IMR-90 (cell line): ENCODE measurements around the gene TRIM10. TPM values are rescaled to one million over a fixed set of nuclear protein-coding genes. Genes with fewer than 3 reads are reported as not detected.

Source experiments
- ATAC-seq: fragments of 200-7000 bp; cut with Tn5 transposase; 2 replicates; pipeline ENCODE4 v1.9.1; 2020; ENCODE audit warnings: low read depth, mild to moderate bottlenecking, moderate library complexity
- BruUV-seq: library from RNA; stranded (reverse); fragments of 400-500 nt; replicated peaks from 2 replicates; lab custom pipeline; 2021; lab: Mats Ljungman, UMichigan
- CTCF ChIA-PET: fragments of 300-600 bp; formaldehyde crosslinking; extraction: SDS; loops from one replicate; lab custom pipeline; 2021; ENCODE audit warnings: antibody characterized with exemption; lab: Yijun Ruan, JAX
- POLR2A ChIA-PET: fragments of 300-600 bp; sonication (Branson Sonifier 250); formaldehyde crosslinking; loops from one replicate; lab custom pipeline; 2022; ENCODE audit warnings: antibody characterized with exemption; ENCODE audit not compliant: unreplicated experiment; lab: Charles Lee
- DNase-seq: peaks from one replicate; pipeline ENCODE4 v3.0.0; 2013
- H2AFZ ChIP-seq: replicated peaks from 2 replicates; pipeline ENCODE3; 2013; ENCODE audit warnings: low read length, mild to moderate bottlenecking; ENCODE audit not compliant: poor library complexity
- H2AK5ac ChIP-seq: 2 replicates; pipeline ENCODE4 v1.6.1; 2013; ENCODE audit warnings: low read depth, low read length, inconsistent platforms
- H2AK9ac ChIP-seq: replicated peaks from 2 replicates; pipeline ENCODE3; 2013; ENCODE audit warnings: mild to moderate bottlenecking, low read depth, low read length, moderate library complexity; ENCODE audit not compliant: poor library complexity
- H2BK120ac ChIP-seq: 2 replicates; pipeline ENCODE4 v1.6.1; 2013; ENCODE audit warnings: low read depth, low read length, inconsistent platforms
- H2BK15ac ChIP-seq: 3 replicates; pipeline ENCODE4 v1.6.1; 2013; ENCODE audit warnings: low read depth, low read length, inconsistent platforms
- H2BK20ac ChIP-seq: 2 replicates; pipeline ENCODE4 v1.6.1; 2013; ENCODE audit warnings: low read depth, mild to moderate bottlenecking, inconsistent platforms, low read length, moderate library complexity
- H2BK5ac ChIP-seq: 2 replicates; pipeline ENCODE4 v1.6.1; 2013; ENCODE audit warnings: mild to moderate bottlenecking, low read depth, low read length, inconsistent platforms; ENCODE audit not compliant: poor library complexity, severe bottlenecking
- H3K14ac ChIP-seq: replicated peaks from 2 replicates; pipeline ENCODE4 v1.6.1; 2013; ENCODE audit warnings: low read depth, low read length, inconsistent platforms
- H3K18ac ChIP-seq: 2 replicates; pipeline ENCODE4 v1.6.1; 2013; ENCODE audit warnings: low read depth, low read length, control low read depth
- H3K23ac ChIP-seq: 2 replicates; pipeline ENCODE4 v1.6.1; 2013; ENCODE audit warnings: low read depth, low read length, inconsistent platforms
- H3K27ac ChIP-seq: 2 replicates; pipeline ENCODE4 v1.5.1; 2013; ENCODE audit warnings: mild to moderate bottlenecking, control low read depth, low read length; ENCODE audit not compliant: insufficient read depth
- H3K27me3 ChIP-seq: 2 replicates; pipeline ENCODE4 v1.6.1; 2013; ENCODE audit warnings: low read length; ENCODE audit not compliant: control insufficient read depth, insufficient read depth
- H3K36me3 ChIP-seq: 2 replicates; pipeline ENCODE4 v1.6.1; 2013; ENCODE audit warnings: low read length, mixed read lengths; ENCODE audit not compliant: control insufficient read depth, insufficient read depth
- H3K4ac ChIP-seq: 2 replicates; pipeline ENCODE4 v1.6.1; 2013; ENCODE audit warnings: low read depth, low read length, inconsistent platforms
- H3K4me1 ChIP-seq: 2 replicates; pipeline ENCODE4 v1.6.1; 2013; ENCODE audit warnings: low read length, mixed read lengths; ENCODE audit not compliant: control insufficient read depth, insufficient read depth
- H3K4me2 ChIP-seq: 2 replicates; pipeline ENCODE4 v1.6.1; 2013; ENCODE audit warnings: low read depth, mild to moderate bottlenecking, control low read depth, low read length, moderate library complexity
- H3K4me3 ChIP-seq: 2 replicates; pipeline ENCODE4 v1.5.1; 2013; ENCODE audit warnings: low read depth, mild to moderate bottlenecking, control low read depth, low read length, moderate library complexity; ENCODE audit not compliant: insufficient read depth
- H3K56ac ChIP-seq: 2 replicates; pipeline ENCODE4 v1.6.1; 2013; ENCODE audit warnings: low read length, inconsistent platforms; ENCODE audit not compliant: insufficient read depth; ENCODE audit errors: extremely low read depth
- H3K79me1 ChIP-seq, 2 experiments: 2 replicates each; pipeline ENCODE4 v1.6.1; 2013; ENCODE audit warnings: low read length in 2 of 2, inconsistent platforms in 1 of 2, low read depth in 1 of 2
- H3K9ac ChIP-seq: 2 replicates; pipeline ENCODE4 v1.6.1; 2013; ENCODE audit warnings: low read depth, low read length, control low read depth
- H3K9me1 ChIP-seq: 2 replicates; pipeline ENCODE4 v1.6.1; 2013; ENCODE audit warnings: low read length, inconsistent platforms; ENCODE audit not compliant: insufficient read depth
- H3K9me3 ChIP-seq: 2 replicates; pipeline ENCODE4 v1.6.1; 2013; ENCODE audit warnings: low read length; ENCODE audit not compliant: control insufficient read depth, insufficient read depth
- H4K20me1 ChIP-seq: 2 replicates; pipeline ENCODE4 v1.6.1; 2013; ENCODE audit warnings: low read length, inconsistent platforms; ENCODE audit not compliant: insufficient read depth
- H4K5ac ChIP-seq: 2 replicates; pipeline ENCODE4 v1.6.1; 2013; ENCODE audit warnings: mild to moderate bottlenecking, low read depth, low read length, control low read depth
- H4K8ac ChIP-seq, 2 experiments: 2 replicates each; pipeline ENCODE4 v1.6.1; 2013; ENCODE audit warnings: low read depth in 2 of 2, low read length in 2 of 2, control low read depth in 1 of 2, inconsistent platforms in 1 of 2
- H4K91ac ChIP-seq: 2 replicates; pipeline ENCODE4 v1.6.1; 2013; ENCODE audit warnings: low read depth, low read length, inconsistent platforms; ENCODE audit not compliant: insufficient read depth
- BHLHE40 ChIP-seq: fragments of 150-350 bp; IDR thresholded peaks from 2 replicates; pipeline ENCODE4 v1.6.1; 2016; ENCODE audit warnings: mild to moderate bottlenecking, low read depth, low read length
- RAD21 ChIP-seq: IDR thresholded peaks from 2 replicates; pipeline ENCODE4 v1.6.1; 2012; ENCODE audit warnings: low read length, improper control_type of control experiment
- RFX5 ChIP-seq: IDR thresholded peaks from 2 replicates; pipeline ENCODE4 v1.8.0; 2012; ENCODE audit warnings: low read depth, mild to moderate bottlenecking, low read length, moderate library complexity
- WGBS, 2 experiments: methylation state at CpG; one replicate each; pipeline versions ENCODE4 v1.1.5 to v1.1.7; 2013; ENCODE audit warnings: missing lambda C conversion rate in 2 of 2; ENCODE audit not compliant: insufficient read length in 1 of 2; ENCODE audit errors: extremely low coverage in 2 of 2; 5-methylcytosine and 5-hydroxymethylcytosine counted together
- dilution Hi-C: fragments of 300-500 bp; cut with HindIII; formaldehyde crosslinking; loops from one replicate; pipeline ENCODE4 v1.14.3; 2018; ENCODE audit warnings: low sequenced_read_pairs; ENCODE audit not compliant: unreplicated experiment
- in situ Hi-C: fragments of 300-500 bp; cut with MboI; formaldehyde crosslinking; loops from 3 replicates; pipeline ENCODE4 v1.14.3; 2019; ENCODE audit warnings: low sequenced_read_pairs, inconsistent platforms, mixed read lengths
- intact Hi-C: fragments of 100-400 bp; cut with micrococcal nuclease; formaldehyde crosslinking; loops from 2 replicates; pipeline ENCODE4 v1.10.0; 2022
- polyA plus RNA-seq, 3 experiments: library from polyadenylated mRNA; depleted of rRNA; stranded (reverse); fragments of >200 nt; gene quantifications; 2 replicates each; pipeline ENCODE4 v1.2.3, GENCODE V29; 2012; ENCODE audit warnings: low replicate concordance in 1 of 3
- total RNA-seq: library from RNA; depleted of rRNA; stranded (reverse); fragments of >200 nt; gene quantifications from 2 replicates; pipeline ENCODE4 v1.2.3, GENCODE V29; 2012

Gene TRIM10
- total and polyA plus RNA-seq, 2 of the 4 experiments (the other 2 are of a cell fraction) = not detected

GRCh38 chr6:30147096-30147495 lies 13.9 kb downstream of the TRIM10 start:
- Histone ChIP-seq H2BK120ac (no peak overlapping the region), H2AK5ac (no peak overlapping the region), H3K27me3 (peaks cover 37% of the 10 kb centered on the region), H4K5ac (no peak overlapping the region), H2BK15ac (no peak overlapping the region), H3K27ac (no peak overlapping the region), H3K9me3 (no peaks in the 10 kb centered on the region), H3K4me3 (no peak overlapping the region), H3K18ac (no peak overlapping the region), H2AFZ (no peak overlapping the region), H4K91ac (no peak overlapping the region), H3K4me1 (no peaks in the 10 kb centered on the region), H4K20me1 (no peaks in the 10 kb centered on the region), H2AK9ac (no peak overlapping the region), H3K79me1 (no peaks in the 10 kb centered on the region), H3K56ac (no peak overlapping the region), H4K8ac (no peak overlapping the region), H3K4me2 (no peak overlapping the region), H3K4ac (no peak overlapping the region), H2BK5ac (no peak overlapping the region), H2BK20ac (no peak overlapping the region), H3K9me1 (no peaks in the 10 kb centered on the region), H3K23ac (no peak overlapping the region), H3K14ac (no peak overlapping the region), H3K36me3 (no peaks in the 10 kb centered on the region), H3K9ac (no peak overlapping the region)
- DNase-seq (no peak), ATAC-seq (no peak)
- CTCF ChIA-PET = no interaction called here
- in situ Hi-C loops (no loop called here), intact Hi-C loops (no loop called here), dilution Hi-C loops (no loop called here)
- no peak for TF ChIP-seq RAD21
- no peak for TF ChIP-seq BHLHE40
- TF ChIP-seq RFX5 = no peak
- no TSS peak for BruUV-seq
- no CpG with 5 or more reads among the region's 3 CpGs for WGBS, 2 experiments
- POLR2A ChIA-PET = no interaction called here
